AG09319 (cell line): Measurements from ENCODE around the gene ZZZ3.
"Not testable (repeated sequence)": the region's sequence is repeated elsewhere in the genome, so short reads cannot be mapped to it uniquely, and the experiment has no call there.

Experiments used
- DNase-seq: peaks from one replicate; pipeline ENCODE4 v3.0.0-alpha.2; 2010; ENCODE audit warnings: low read depth; ENCODE audit errors: extremely low read depth
- TF ChIP-seq, protein P1 (sequence below): IDR thresholded peaks from 2 replicates; pipeline ENCODE4 v1.5.1; 2011; ENCODE audit warnings: low read depth, mild to moderate bottlenecking, inconsistent platforms, low read length, moderate library complexity

The ZZZ3 gene

DNA sequence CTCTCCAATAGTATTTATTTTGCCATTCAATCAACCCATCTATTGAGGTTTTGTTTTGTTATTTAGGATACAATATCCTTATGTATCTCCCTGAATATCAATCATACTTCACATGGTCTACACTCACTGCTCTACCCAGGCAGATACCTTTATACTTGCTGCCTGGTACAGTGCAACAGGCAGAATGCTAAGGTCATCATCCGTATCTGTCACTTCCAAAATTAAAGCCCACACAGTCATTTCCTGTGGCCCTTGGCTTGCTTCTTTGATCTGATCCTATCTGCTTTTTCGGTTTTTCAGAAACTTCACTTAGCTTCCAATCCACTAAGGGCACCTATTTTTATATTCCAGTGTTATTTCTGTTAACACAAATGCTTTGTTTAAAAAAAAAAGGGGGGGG, 22.3 kb upstream of the ZZZ3 start:
- DNase-seq, result no peak
- TF ChIP-seq, protein P1, sequence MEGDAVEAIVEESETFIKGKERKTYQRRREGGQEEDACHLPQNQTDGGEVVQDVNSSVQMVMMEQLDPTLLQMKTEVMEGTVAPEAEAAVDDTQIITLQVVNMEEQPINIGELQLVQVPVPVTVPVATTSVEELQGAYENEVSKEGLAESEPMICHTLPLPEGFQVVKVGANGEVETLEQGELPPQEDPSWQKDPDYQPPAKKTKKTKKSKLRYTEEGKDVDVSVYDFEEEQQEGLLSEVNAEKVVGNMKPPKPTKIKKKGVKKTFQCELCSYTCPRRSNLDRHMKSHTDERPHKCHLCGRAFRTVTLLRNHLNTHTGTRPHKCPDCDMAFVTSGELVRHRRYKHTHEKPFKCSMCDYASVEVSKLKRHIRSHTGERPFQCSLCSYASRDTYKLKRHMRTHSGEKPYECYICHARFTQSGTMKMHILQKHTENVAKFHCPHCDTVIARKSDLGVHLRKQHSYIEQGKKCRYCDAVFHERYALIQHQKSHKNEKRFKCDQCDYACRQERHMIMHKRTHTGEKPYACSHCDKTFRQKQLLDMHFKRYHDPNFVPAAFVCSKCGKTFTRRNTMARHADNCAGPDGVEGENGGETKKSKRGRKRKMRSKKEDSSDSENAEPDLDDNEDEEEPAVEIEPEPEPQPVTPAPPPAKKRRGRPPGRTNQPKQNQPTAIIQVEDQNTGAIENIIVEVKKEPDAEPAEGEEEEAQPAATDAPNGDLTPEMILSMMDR, result no peak

DNA sequence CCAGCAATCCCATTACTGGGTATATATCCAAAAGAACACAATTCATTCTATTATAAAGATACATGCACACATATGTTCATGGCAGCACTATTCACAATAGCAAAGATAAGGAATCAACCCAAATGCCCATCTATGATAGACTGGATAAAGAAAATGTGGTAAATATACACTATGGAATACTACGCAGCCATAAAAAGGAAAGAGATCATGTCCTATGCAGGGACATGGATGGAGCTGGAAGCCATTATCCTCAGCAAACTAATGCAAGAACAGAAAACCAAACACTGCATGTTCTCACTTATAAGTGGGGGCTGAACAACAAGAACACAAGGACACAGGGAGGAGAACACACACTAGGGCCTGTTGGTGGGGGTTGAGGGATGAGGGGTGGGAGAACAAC, 17.2 kb upstream of the ZZZ3 start:
- DNase-seq, result not testable (repeated sequence)

DNA sequence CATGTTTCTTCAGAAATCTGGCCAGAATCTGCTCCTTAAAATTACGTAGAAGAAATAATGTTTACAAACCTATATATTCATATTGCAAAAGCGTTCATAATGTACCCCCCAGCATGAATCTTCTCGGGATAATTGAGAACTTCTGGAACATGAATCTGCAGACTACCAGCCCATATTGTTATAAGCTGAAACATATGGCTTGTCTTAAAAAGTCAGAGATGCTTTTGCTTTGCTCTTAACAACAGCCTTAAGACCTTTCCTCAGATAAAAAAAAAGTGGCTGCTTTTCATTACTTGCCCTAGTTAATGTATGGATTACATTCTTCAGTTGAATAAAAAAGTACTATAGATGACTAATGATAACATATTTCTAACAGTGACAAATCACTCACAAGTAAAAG, 15.0 kb upstream of the ZZZ3 start:
- DNase-seq, result no peak

DNA sequence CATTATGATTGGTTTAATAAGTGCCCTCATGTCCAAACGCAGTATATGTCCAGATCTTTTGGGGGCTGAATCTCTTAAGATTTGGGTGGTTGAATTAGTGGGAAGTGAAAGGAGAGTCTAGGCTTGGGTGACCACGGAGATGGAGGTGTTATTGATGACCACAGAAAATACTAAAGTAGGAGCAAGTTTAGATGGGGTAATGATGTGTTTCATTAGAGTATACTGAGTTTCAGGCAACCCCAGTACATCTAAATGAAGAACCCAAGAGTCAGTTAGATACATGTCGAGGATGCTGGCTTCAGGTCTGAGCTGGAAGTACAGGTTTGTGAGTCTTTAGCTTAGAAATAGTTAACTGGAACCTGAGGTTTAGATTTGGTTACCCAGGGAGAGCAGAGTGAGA, 6.5 kb upstream of the ZZZ3 start:
- DNase-seq, result no peak
- TF ChIP-seq, protein P1, result no peak

More for the DNA sequence above, 15.0 kb upstream of the ZZZ3 start:
- TF ChIP-seq, protein P1, result no peak

DNA sequence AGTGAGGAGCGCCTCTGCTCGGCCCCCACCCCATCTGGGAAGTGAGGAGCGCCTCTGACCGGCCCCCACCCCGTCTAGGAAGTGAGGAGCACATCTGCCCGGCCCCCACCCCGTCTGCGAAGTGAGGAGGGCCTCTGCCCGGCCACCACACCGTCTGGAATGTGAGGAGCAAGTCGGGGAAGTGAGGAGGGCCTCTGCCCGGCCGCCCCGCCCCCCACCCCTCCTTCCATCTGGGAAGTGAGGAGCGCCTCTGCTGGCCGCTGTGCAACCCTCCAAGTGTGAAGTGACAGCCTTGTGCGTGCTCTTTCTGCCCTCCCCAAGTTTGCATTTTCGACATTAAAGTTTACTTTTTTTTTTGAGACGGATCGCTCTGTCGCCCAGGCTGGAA, 5.1 kb upstream of the ZZZ3 start:
- no peak for DNase-seq
- TF ChIP-seq, protein P1, result peak; percentile 5

DNA sequence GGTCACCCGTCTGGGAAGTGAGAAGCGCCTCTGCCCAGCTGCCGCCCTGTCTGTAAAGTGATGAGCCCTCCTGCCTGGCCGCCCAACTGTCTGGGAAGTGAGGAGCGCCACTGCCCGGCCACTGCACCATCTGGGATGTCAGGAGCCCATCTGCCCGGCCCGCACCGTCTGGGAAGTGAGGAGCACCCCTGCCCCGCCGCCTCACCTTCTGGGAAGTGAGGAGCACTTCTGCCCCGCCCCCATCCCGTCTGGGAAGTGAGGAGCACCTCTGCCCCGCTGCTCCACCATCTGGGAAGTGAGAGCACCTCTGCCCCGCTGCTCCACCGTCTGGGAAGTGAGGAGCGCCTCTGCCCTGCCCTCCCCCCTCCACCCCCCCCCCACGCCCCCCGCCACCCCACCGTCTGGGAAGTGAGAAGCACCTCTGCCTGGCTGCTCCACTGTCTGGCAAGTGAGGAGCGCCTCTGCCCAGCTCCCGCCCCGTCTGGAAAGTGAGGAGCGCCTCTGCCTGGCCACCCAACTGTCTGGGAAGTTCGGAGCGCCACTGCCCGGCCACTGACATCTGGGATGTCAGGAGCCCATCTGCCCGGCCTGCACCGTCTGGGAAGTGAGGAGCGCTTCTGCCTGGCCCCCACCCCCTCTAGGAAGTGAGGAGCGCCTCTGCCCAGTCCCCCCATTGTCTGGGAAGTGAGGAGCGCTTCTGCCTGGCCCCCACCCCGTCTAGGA, 4.5 kb upstream of the ZZZ3 start:
- TF ChIP-seq, protein P1, result no peak
- no peak for DNase-seq

DNA sequence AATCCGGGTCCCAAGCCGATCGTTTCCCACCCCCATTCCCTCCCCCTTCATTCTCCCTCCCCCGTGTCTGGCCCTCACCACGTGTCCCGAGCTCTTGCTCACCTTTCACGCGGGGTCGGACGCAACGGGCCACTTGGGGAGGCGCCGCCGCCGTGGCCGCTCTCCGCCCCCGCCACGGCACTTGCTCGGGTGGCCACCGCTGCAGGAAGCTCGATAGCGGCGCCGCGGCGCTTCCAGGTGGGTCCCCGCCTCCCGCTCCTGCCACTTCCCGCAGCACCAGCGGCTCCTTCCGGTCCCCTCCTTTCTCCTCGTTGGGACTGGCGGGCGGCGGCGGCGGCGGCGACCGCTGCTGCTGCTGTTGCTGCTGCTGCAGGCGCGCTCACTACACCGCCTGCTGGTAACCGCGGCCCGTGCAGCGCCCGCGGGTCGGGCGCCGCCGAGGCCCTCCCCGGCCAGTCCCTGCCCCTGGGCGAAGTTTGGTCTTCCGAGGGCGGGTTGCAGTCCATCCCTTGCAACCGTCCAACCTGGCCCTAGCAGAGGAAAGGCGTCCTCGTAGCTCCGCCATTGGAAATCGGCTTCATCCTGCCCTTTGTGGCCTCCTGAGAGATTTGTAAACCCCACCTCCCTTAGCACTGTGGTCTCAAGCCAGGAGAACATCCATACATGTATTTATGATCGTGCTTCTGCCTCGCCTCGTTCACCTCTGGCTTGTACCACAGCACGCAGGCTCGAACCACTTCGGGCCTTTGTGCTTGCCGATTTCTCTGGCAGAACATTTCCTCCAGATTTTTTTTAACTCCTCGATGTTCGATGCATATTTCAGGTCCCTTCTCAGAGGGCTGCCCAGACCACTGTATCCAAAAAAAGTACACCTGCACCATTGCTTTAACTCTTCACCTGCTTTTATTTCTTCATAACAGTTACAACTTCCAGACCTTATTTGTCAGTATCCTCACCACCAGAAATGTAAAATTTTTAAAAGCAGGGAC, 996 bp upstream of the ZZZ3 start:
- TF ChIP-seq, protein P1, result peak; percentile 52

More for the DNA sequence above, 996 bp upstream of the ZZZ3 start:
- DNase-seq, result peak; percentile 72
